ENCODE results near the gene SIN3B. TPM values are rescaled to one million over a fixed set of nuclear protein-coding genes. Genes with fewer than 3 reads are reported as not detected.

The SIN3B gene
- total and polyA plus RNA-seq, 2 donors (not counting 1 experiment from before 2014, with no cell fraction given): 118 to 138 TPM

GRCh38 chr19:16804176-16804575 is 25.0 kb upstream of the SIN3B start:
- WGBS (ENCODE audit: insufficient coverage): no CpG with 5 or more reads among the region's 4 CpGs
- intact Hi-C loops (cut with micrococcal nuclease): no loop called here
- Mint-ChIP-seq H3K27ac (no peak overlapping the region), H3K9me3 (ENCODE audit: insufficient read depth) (no peaks in the 10 kb centered on the region), H3K4me1 (peaks cover 15% of the 10 kb centered on the region), H3K4me3 (no peak overlapping the region), H3K27me3 (no peaks in the 10 kb centered on the region)
- H3K9ac ChIP-seq (ENCODE audit: low read length): no peak overlapping the region
- no peak overlapping the region for H3K4me2 ChIP-seq (replicated peaks; ENCODE audit: low read depth, low read length, poor library complexity, severe bottlenecking)
- DNase-seq: no peak
- H3K27me3 ChIP-seq (replicated peaks in 1 of 4; ENCODE audit: control extremely low read depth in 1 of 4, control insufficient read depth in 3 of 4, insufficient read depth in 4 of 4, low read length in 3 of 4): no peaks in the 10 kb centered on the region
- H3K79me2 ChIP-seq (ENCODE audit: control insufficient read depth, insufficient read depth, low read length): no peaks in the 10 kb centered on the region
- POLR2A ChIA-PET: interaction anchor here (0.6 kb wide), 1 partner anchor 894 kb away, joined by 3 read pairs; no protein-coding TSS in a partner anchor
- TF ChIP-seq CTCF (IDR thresholded peaks at IDR 0.05) (no peak), EZH2 (IDR thresholded peaks at IDR 0.05; ENCODE audit: borderline replicate concordance, insufficient read depth, low read depth, low read length, poor library complexity, severe bottlenecking) (no peak)
- CTCF ChIA-PET: no interaction called here
- no peak overlapping the region for H3K4me3 ChIP-seq (ENCODE audit: control extremely low read depth in 1 of 5, extremely low read depth in 1 of 5, insufficient read depth in 1 of 5, low read depth in 2 of 5, low read length in 4 of 5)
- no peaks in the 10 kb centered on the region for H4K20me1 ChIP-seq (ENCODE audit: control insufficient read depth, insufficient read depth, low read length, poor library complexity, severe bottlenecking)
- H3K9me3 ChIP-seq (ENCODE audit: control extremely low read depth in 1 of 3, control insufficient read depth in 2 of 3, insufficient read depth in 1 of 3, low read length in 2 of 3): peaks cover 0 to 15% (median 2%) of the 10 kb centered on the region in 3 donors
- no peak overlapping the region for H3K27ac ChIP-seq (ENCODE audit: low read length in 2 of 2)
- H3K36me3 ChIP-seq (replicated peaks in 1 of 2; ENCODE audit: control extremely low read depth in 1 of 2, control insufficient read depth in 1 of 2, extremely low read depth in 1 of 2, insufficient read depth in 2 of 2, low read length in 1 of 2): no peaks in the 10 kb centered on the region
- ATAC-seq (ENCODE audit: low read depth): no peak
- peaks cover 8 to 14% of the 10 kb centered on the region in 2 donors for H3K4me1 ChIP-seq (ENCODE audit: control insufficient read depth in 2 of 2, insufficient read depth in 2 of 2, low read length in 2 of 2)
- no peak overlapping the region for H2AFZ ChIP-seq (ENCODE audit: insufficient read depth, low read depth, low read length, poor library complexity, severe bottlenecking)

GRCh38 chr19:16807549-16808284 is 21.5 kb upstream of the SIN3B start:
- CTCF ChIA-PET: no interaction called here
- H3K27me3 Mint-ChIP-seq: no peaks in the 10 kb centered on the region

More at GRCh38 chr19:16807549-16808284, 21.5 kb upstream of the SIN3B start:
- no peak overlapping the region for H2AFZ ChIP-seq (ENCODE audit: insufficient read depth, low read depth, low read length, poor library complexity, severe bottlenecking)
- Mint-ChIP-seq H3K4me1 (peaks cover 8% of the 10 kb centered on the region), H3K27ac (no peak overlapping the region), H3K9me3 (ENCODE audit: insufficient read depth) (no peaks in the 10 kb centered on the region), H3K4me3 (no peak overlapping the region)
- H3K4me2 ChIP-seq (replicated peaks; ENCODE audit: low read depth, low read length, poor library complexity, severe bottlenecking): no peak overlapping the region
- POLR2A ChIA-PET: no interaction called here
- 94% methylated on average over 26 of the region's 31 CpGs for WGBS (ENCODE audit: insufficient coverage)
- no peak overlapping the region for H3K9ac ChIP-seq (ENCODE audit: low read length)
- no peak overlapping the region for H3K27ac ChIP-seq (ENCODE audit: low read length in 2 of 2)
- ATAC-seq (ENCODE audit: low read depth): no peak
- H3K36me3 ChIP-seq (replicated peaks in 1 of 2; ENCODE audit: control extremely low read depth in 1 of 2, control insufficient read depth in 1 of 2, extremely low read depth in 1 of 2, insufficient read depth in 2 of 2, low read length in 1 of 2): no peaks in the 10 kb centered on the region
- DNase-seq: no peak
- no peak for TF ChIP-seq EZH2 (IDR thresholded peaks at IDR 0.05; ENCODE audit: borderline replicate concordance, insufficient read depth, low read depth, low read length, poor library complexity, severe bottlenecking)
- no peaks in the 10 kb centered on the region for H3K27me3 ChIP-seq (replicated peaks in 1 of 4; ENCODE audit: control extremely low read depth in 1 of 4, control insufficient read depth in 3 of 4, insufficient read depth in 4 of 4, low read length in 3 of 4)
- peaks cover 0 to 24% (median 2%) of the 10 kb centered on the region in 3 donors for H3K9me3 ChIP-seq (ENCODE audit: control extremely low read depth in 1 of 3, control insufficient read depth in 2 of 3, insufficient read depth in 1 of 3, low read length in 2 of 3)
- no peaks in the 10 kb centered on the region for H4K20me1 ChIP-seq (ENCODE audit: control insufficient read depth, insufficient read depth, low read length, poor library complexity, severe bottlenecking)
- peaks cover 4 to 7% of the 10 kb centered on the region in 2 donors for H3K4me1 ChIP-seq (ENCODE audit: control insufficient read depth in 2 of 2, insufficient read depth in 2 of 2, low read length in 2 of 2)
- H3K79me2 ChIP-seq (ENCODE audit: control insufficient read depth, insufficient read depth, low read length): no peaks in the 10 kb centered on the region
- intact Hi-C loops (cut with micrococcal nuclease): no loop called here
- no peak overlapping the region for H3K4me3 ChIP-seq (ENCODE audit: control extremely low read depth in 1 of 5, extremely low read depth in 1 of 5, insufficient read depth in 1 of 5, low read depth in 2 of 5, low read length in 4 of 5)

All from B cell (primary cell).